H1 (cell line): Measurements from ENCODE around the gene MED1. TPM values are rescaled to one million over a fixed set of nuclear protein-coding genes. Genes with fewer than 3 reads are reported as not detected.

Experiments used
- EP300 ChIP-seq, 2 experiments: IDR thresholded peaks; 1 replicate in 1 of 2; 2 replicates in 1 of 2; pipeline ENCODE4 v1.6.1; 2011 to 2012; ENCODE audit warnings: low read depth in 2 of 2, low read length in 2 of 2, mild to moderate bottlenecking in 2 of 2, borderline replicate concordance in 1 of 2, inconsistent platforms in 1 of 2, moderate library complexity in 1 of 2
- KDM1A ChIP-seq: fragments of 200-600, 300-600 bp; sonication (generic); IDR thresholded peaks from 2 replicates; pipeline ENCODE4 v1.7.1; 2016; ENCODE audit warnings: mild to moderate bottlenecking, low read length, borderline replicate concordance
- MAFK ChIP-seq: IDR thresholded peaks from 2 replicates; pipeline ENCODE4 v1.6.1; 2012; ENCODE audit warnings: low read depth, mild to moderate bottlenecking, improper control_type of control experiment, low read length
- RAD21 ChIP-seq, 2 experiments: IDR thresholded peaks in 1 of 2; conservative IDR thresholded peaks in 1 of 2; 2 replicates each; pipeline ENCODE4 v1.6.1; 2011; ENCODE audit warnings: low read depth in 2 of 2, low read length in 2 of 2, improper control_type of control experiment in 1 of 2, inconsistent platforms in 1 of 2, mild to moderate bottlenecking in 1 of 2, moderate library complexity in 1 of 2
- RFX5 ChIP-seq: IDR thresholded peaks from 2 replicates; pipeline ENCODE4 v1.6.1; 2011; ENCODE audit warnings: low read depth, low read length, improper control_type of control experiment, borderline replicate concordance
- SRF ChIP-seq: IDR thresholded peaks from 2 replicates; pipeline ENCODE4 v1.6.1; 2011; ENCODE audit warnings: mild to moderate bottlenecking, low read depth, low read length, moderate library complexity
- TBP ChIP-seq: IDR thresholded peaks from 2 replicates; pipeline ENCODE4 v1.6.1; 2011; ENCODE audit warnings: low read depth, low read length, improper control_type of control experiment
- ZNF274 ChIP-seq: IDR thresholded peaks from 2 replicates; pipeline ENCODE4 v1.7.0; 2012; ENCODE audit warnings: low read length, borderline replicate concordance; ENCODE audit errors: extremely low read depth
- polyA plus RNA-seq, 7 experiments: library from polyadenylated mRNA; depleted of rRNA in 3 of 7; stranded (reverse) in 5 of 7; unstranded in 2 of 7; fragments of >200 nt in 5 of 7; fragments of 200-250 nt in 2 of 7; gene quantifications; 1 replicate in 5 of 7; 2 replicates in 1 of 7; 4 replicates in 1 of 7; pipeline versions ENCODE4 v1.2.1 to v1.2.3, GENCODE V29; 2011 to 2013; ENCODE audit warnings: missing spikeins in 2 of 7, mixed read lengths in 2 of 7
- total RNA-seq: library from RNA; stranded (reverse); fragmentation: NEBNext Ultra II Directional; extraction: Animal tissue kit (Norgen Biotek cat#: 25700); gene quantifications from 2 replicates; pipeline ENCODE4 v1.2.1, GENCODE V29; 2021
- TF ChIP-seq, protein P1 (sequence below): IDR thresholded peaks from 2 replicates; pipeline ENCODE4 v1.6.1; 2012; ENCODE audit warnings: inconsistent platforms

The MED1 gene
- total and polyA plus RNA-seq, 2 of the 8 experiments (the other 6 are each of a cell fraction or from before 2014, with no cell fraction given), result 24.7 to 56.5 TPM

DNA sequence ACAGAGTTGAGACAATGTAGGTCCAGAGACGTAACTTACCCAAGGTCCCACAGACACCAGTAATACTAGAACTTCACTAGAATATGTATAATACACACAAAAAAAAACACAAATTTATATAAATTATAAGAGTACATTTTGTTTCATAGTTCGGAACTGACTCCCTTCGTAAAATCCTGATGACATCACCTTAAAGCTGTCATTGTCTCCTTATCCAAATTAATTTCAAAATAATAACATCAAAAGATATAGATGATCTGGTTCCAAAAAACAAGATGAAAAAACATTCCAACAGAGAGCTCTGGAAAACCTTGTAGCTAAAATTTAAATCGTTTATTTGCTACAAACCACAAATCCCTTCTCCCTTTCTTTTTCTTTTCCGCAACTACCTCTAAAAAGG, 59.6 kb downstream of the MED1 start (continued):
- no peak for TF ChIP-seq RAD21 (IDR thresholded peaks at IDR 0.05 in 1 of 2, conservative IDR thresholded peaks at IDR 0.05 in 1 of 2; ENCODE audit: low read depth in 2 of 2, low read length in 2 of 2)
- no peak for TF ChIP-seq EP300 (IDR thresholded peaks at IDR 0.05; ENCODE audit: borderline replicate concordance in 1 of 2, low read depth in 2 of 2, low read length in 2 of 2)
- TF ChIP-seq SRF, result no peak
- no peak for TF ChIP-seq MAFK
- no peak for TF ChIP-seq KDM1A
- TF ChIP-seq RFX5, result no peak
- TF ChIP-seq, protein P1, sequence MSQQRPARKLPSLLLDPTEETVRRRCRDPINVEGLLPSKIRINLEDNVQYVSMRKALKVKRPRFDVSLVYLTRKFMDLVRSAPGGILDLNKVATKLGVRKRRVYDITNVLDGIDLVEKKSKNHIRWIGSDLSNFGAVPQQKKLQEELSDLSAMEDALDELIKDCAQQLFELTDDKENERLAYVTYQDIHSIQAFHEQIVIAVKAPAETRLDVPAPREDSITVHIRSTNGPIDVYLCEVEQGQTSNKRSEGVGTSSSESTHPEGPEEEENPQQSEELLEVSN, result no peak
- TF ChIP-seq ZNF274, result no peak
- no peak for TF ChIP-seq TBP
